LNCaP clone FGC (cell line): Measurements from ENCODE around the gene NRN1L.
A peak's percentile ranks its signal among the peaks of the same experiment; 100 is the strongest.
"Not testable (repeated sequence)": the region's sequence is repeated elsewhere in the genome, so short reads cannot be mapped to it uniquely, and the experiment has no call there.

ENCODE experiments used
- DNase-seq: peaks from one replicate; pipeline ENCODE4 v3.0.0-alpha.2; 2011; ENCODE audit warnings: low read depth
- H3K4me3 ChIP-seq: 2 replicates; pipeline ENCODE4 v1.5.1; 2011; ENCODE audit warnings: mild to moderate bottlenecking, low read depth, low read length, control low read depth
- CTCF ChIP-seq: IDR thresholded peaks from 2 replicates; pipeline ENCODE4 v1.5.1; 2012; ENCODE audit warnings: mild to moderate bottlenecking; ENCODE audit not compliant: control insufficient read depth, insufficient read depth; ENCODE audit errors: extremely low read depth

Gene NRN1L

GRCh38 chr16:67884684-67885083 is at the start of gene NRN1L:
TSS of gene NRN1L (plus strand) at chr16:67884885. CDS start at chr16:67884904, 19 bp downstream.
- TF ChIP-seq CTCF: no peak
- no peak within 1 kb of the TSS for H3K4me3 ChIP-seq
- DNase-seq: peak; percentile 52

GRCh38 chr16:67837190-67837589 is 47.5 kb upstream of the NRN1L start:
- not testable (repeated sequence) for H3K4me3 ChIP-seq, DNase-seq

- no peak for DNase-seq
- TF ChIP-seq CTCF: no peak
- no peak overlapping the region for H3K4me3 ChIP-seq
Measured at GRCh38 chr16:67837811-67838210, 46.9 kb upstream of the NRN1L start.

- no peak for DNase-seq
- H3K4me3 ChIP-seq: peak overlapping the region; percentile 76
- TF ChIP-seq CTCF: no peak
Measured at GRCh38 chr16:67841198-67841815, 43.4 kb upstream of the NRN1L start.

GRCh38 chr16:67841816-67842508 is 42.7 kb upstream of the NRN1L start, which contains the start of gene THAP11:
TSS of gene THAP11 (plus strand) at chr16:67842320. CDS start at chr16:67842555, 235 bp downstream.
- peak; percentile 88 for DNase-seq
- peak within 1 kb of the TSS; percentile 76 for H3K4me3 ChIP-seq
- peak; percentile 89 for TF ChIP-seq CTCF

- peak; percentile 18; the same call in 1 of the 2 replicates for TF ChIP-seq CTCF
- peak overlapping the region; percentile 76 for H3K4me3 ChIP-seq
- no peak for DNase-seq
Measured at GRCh38 chr16:67842509-67843342, 42.0 kb upstream of the NRN1L start.

- TF ChIP-seq CTCF: no peak
- peak overlapping the region; percentile 76 for H3K4me3 ChIP-seq
- no peak for DNase-seq
Measured at GRCh38 chr16:67843343-67843765, 41.3 kb upstream of the NRN1L start.
